PC-3 (cell line): ENCODE results near the gene ADGRL3.

Source experiments
- EZH2 ChIP-seq: fragments of 300-600 bp; sonication (generic); IDR thresholded peaks from one replicate; pipeline ENCODE4 v1.6.1; 2017; ENCODE audit warnings: antibody characterized with exemption, mild to moderate bottlenecking, low read length; ENCODE audit not compliant: unreplicated experiment
- EZH2phosphoT487 ChIP-seq: fragments of 300-600 bp; sonication (generic); IDR thresholded peaks from 2 replicates; pipeline ENCODE4 v1.6.1; 2018; ENCODE audit warnings: mild to moderate bottlenecking, antibody characterized with exemption, low read length, borderline replicate concordance
- TF ChIP-seq, protein P1 (sequence below): fragments of 300-600 bp; sonication (generic); conservative IDR thresholded peaks from 2 replicates; pipeline ENCODE4 v1.5.1; 2017; ENCODE audit warnings: antibody characterized with exemption, low read depth, mild to moderate bottlenecking, low read length

DNA sequence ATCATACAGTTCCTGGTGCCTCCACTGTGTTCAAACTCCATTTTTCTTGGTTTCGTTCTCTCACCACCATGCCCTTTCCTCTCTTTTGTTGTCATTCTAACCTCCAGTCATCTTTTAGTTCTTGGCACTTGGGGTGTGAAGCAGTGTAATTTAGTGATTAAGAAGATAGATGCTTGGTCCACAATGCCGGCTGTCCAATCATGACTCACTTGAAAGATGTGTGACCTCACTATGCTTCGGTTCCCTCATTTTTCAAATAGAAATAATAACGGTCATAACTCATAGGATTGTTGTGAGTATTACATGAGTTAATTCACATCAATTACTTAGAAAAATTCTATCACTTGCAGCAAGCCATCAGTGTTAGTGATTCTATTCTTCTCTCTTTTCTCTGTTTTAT is 327.8 kb downstream of the ADGRL3 start:
- TF ChIP-seq, protein P1, sequence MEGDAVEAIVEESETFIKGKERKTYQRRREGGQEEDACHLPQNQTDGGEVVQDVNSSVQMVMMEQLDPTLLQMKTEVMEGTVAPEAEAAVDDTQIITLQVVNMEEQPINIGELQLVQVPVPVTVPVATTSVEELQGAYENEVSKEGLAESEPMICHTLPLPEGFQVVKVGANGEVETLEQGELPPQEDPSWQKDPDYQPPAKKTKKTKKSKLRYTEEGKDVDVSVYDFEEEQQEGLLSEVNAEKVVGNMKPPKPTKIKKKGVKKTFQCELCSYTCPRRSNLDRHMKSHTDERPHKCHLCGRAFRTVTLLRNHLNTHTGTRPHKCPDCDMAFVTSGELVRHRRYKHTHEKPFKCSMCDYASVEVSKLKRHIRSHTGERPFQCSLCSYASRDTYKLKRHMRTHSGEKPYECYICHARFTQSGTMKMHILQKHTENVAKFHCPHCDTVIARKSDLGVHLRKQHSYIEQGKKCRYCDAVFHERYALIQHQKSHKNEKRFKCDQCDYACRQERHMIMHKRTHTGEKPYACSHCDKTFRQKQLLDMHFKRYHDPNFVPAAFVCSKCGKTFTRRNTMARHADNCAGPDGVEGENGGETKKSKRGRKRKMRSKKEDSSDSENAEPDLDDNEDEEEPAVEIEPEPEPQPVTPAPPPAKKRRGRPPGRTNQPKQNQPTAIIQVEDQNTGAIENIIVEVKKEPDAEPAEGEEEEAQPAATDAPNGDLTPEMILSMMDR, result no peak
- TF ChIP-seq EZH2 (no peak), EZH2phosphoT487 (no peak)
